Thoracic aorta (tissue), 2 donors: ENCODE measurements around the gene CCDC12. TPM values are rescaled to one million over a fixed set of nuclear protein-coding genes. Genes with fewer than 3 reads are reported as not detected.

Source experiments
- ATAC-seq: fragments of 150-250 bp; one replicate; pipeline ENCODE4 v1.8.0; 2017; ENCODE audit warnings: low read depth; ENCODE audit not compliant: insufficient number of reproducible peaks, low FRiP score
- DNase-seq: peaks from one replicate; pipeline ENCODE4 v3.0.0-alpha.2; 2020; ENCODE audit warnings: low spot score
- H3K27ac ChIP-seq, 2 donors: fragments of 200-600 bp; sonication (generic); 1 replicate in 1 of 2; 2 replicates in 1 of 2; pipeline ENCODE4 v1.5.1; 2016; ENCODE audit warnings: mild to moderate bottlenecking in 2 of 2, moderate library complexity in 2 of 2
- H3K27me3 ChIP-seq: fragments of 200-600 bp; sonication (generic); replicated peaks from 2 replicates; pipeline ENCODE4 v1.6.0; 2016; ENCODE audit warnings: mild to moderate bottlenecking; ENCODE audit not compliant: insufficient read depth
- H3K36me3 ChIP-seq: fragments of 200-600 bp; sonication (generic); one replicate; pipeline ENCODE4 v1.5.1; 2016
- H3K4me1 ChIP-seq, 2 donors: fragments of 200-600 bp; sonication (generic); 1 replicate in 1 of 2; 2 replicates in 1 of 2; pipeline versions ENCODE4 v1.5.1 to v1.6.0; 2016; ENCODE audit warnings: low read depth in 2 of 2, mild to moderate bottlenecking in 1 of 2; ENCODE audit not compliant: control insufficient read depth in 1 of 2
- H3K4me3 ChIP-seq: fragments of 200-600 bp; sonication (generic); 2 replicates; pipeline ENCODE4 v1.5.1; 2016; ENCODE audit warnings: mild to moderate bottlenecking
- H3K9me3 ChIP-seq: fragments of 200-600 bp; sonication (generic); 2 replicates; pipeline ENCODE4 v1.5.1; 2016
- total RNA-seq, 2 donors: library from RNA; depleted of rRNA; stranded (reverse); fragments of >200 nt; gene quantifications; one replicate each; pipeline versions ENCODE4 v1.1.0 to v1.2.3, GENCODE V29; 2016
- TF ChIP-seq, protein P1 (sequence below): fragments of 200-600 bp; sonication (generic); IDR thresholded peaks from one replicate; pipeline ENCODE4 v1.5.1; 2019; ENCODE audit warnings: antibody characterized with exemption

The CCDC12 gene
- total RNA-seq, 2 donors from 2014 or later, result 29.8 to 58.8 TPM

- ATAC-seq (no peak), DNase-seq (no peak)
- Histone ChIP-seq H3K27ac (no peak overlapping the region), H3K9me3 (no peaks in the 10 kb centered on the region), H3K36me3 (peaks cover 43% of the 10 kb centered on the region), H3K4me3 (no peak overlapping the region), H3K27me3 (no peaks in the 10 kb centered on the region), H3K4me1 (peaks cover 23 to 53% of the 10 kb centered on the region in 2 donors)
- TF ChIP-seq, protein P1, sequence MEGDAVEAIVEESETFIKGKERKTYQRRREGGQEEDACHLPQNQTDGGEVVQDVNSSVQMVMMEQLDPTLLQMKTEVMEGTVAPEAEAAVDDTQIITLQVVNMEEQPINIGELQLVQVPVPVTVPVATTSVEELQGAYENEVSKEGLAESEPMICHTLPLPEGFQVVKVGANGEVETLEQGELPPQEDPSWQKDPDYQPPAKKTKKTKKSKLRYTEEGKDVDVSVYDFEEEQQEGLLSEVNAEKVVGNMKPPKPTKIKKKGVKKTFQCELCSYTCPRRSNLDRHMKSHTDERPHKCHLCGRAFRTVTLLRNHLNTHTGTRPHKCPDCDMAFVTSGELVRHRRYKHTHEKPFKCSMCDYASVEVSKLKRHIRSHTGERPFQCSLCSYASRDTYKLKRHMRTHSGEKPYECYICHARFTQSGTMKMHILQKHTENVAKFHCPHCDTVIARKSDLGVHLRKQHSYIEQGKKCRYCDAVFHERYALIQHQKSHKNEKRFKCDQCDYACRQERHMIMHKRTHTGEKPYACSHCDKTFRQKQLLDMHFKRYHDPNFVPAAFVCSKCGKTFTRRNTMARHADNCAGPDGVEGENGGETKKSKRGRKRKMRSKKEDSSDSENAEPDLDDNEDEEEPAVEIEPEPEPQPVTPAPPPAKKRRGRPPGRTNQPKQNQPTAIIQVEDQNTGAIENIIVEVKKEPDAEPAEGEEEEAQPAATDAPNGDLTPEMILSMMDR, result no peak
Measured at GRCh38 chr3:46924921-46925584, 51.5 kb downstream of the CCDC12 start.

- DNase-seq (no peak), ATAC-seq (no peak)
- Histone ChIP-seq H3K4me1 (peaks cover 13 to 40% of the 10 kb centered on the region in 2 donors), H3K36me3 (peaks cover 46% of the 10 kb centered on the region), H3K9me3 (no peaks in the 10 kb centered on the region), H3K27me3 (no peaks in the 10 kb centered on the region), H3K4me3 (no peak overlapping the region), H3K27ac (no peak overlapping the region)
- TF ChIP-seq, protein P1, result peak; percentile 75
Measured at GRCh38 chr3:46923559-46924350, 52.8 kb downstream of the CCDC12 start.

DNA sequence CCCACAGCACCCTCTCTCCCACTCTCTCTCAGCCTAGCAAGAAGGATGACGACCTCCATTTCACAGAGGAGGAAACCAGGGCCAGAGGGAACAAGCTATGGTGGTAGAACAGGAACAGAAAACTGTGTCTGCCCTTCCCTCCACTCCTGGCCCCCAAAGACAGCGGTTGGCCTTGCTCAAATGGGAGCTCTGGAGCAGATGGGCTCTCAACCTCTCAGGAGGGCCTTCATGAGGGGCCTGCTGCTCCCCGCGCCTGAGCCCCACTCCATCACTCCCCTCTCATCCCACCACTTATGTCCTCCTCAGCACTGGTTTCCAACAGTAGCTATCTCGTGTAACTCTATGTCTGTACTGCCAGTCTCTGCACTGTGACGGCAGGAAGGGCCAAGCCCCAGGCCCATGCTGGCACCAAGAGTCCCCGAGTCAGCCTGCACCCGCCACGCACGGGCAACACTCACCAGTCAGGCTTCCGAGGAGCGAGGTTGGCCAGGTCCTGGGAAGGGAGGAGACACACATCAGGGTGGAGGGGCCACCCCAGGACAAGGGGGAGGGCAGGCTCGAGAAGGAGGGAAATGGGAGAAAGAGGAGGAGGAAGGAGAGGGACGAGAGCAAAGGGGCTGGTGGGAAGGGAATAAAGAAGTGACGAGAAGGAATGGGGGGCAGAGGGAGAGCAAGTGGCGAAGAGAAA lies 53.5 kb downstream of the CCDC12 start:
- Histone ChIP-seq H3K27ac (no peak overlapping the region), H3K27me3 (no peaks in the 10 kb centered on the region), H3K4me3 (no peak overlapping the region), H3K4me1 (peaks cover 11 to 32% of the 10 kb centered on the region in 2 donors), H3K36me3 (peaks cover 50% of the 10 kb centered on the region), H3K9me3 (no peaks in the 10 kb centered on the region)
- ATAC-seq, result no peak
- TF ChIP-seq, protein P1, result no peak
- DNase-seq, result no peak

- no peak for ATAC-seq
- no peak for DNase-seq
- H3K27me3 ChIP-seq, result no peaks in the 10 kb centered on the region
- H3K4me1 ChIP-seq, result peaks cover 7 to 26% of the 10 kb centered on the region in 2 donors
- no peak overlapping the region for H3K27ac ChIP-seq
- H3K36me3 ChIP-seq, result peaks cover 50% of the 10 kb centered on the region
- no peak overlapping the region for H3K4me3 ChIP-seq
- TF ChIP-seq, protein P1, result no peak
- H3K9me3 ChIP-seq, result no peaks in the 10 kb centered on the region
Measured at GRCh38 chr3:46922426-46922825, 54.1 kb downstream of the CCDC12 start.

DNA sequence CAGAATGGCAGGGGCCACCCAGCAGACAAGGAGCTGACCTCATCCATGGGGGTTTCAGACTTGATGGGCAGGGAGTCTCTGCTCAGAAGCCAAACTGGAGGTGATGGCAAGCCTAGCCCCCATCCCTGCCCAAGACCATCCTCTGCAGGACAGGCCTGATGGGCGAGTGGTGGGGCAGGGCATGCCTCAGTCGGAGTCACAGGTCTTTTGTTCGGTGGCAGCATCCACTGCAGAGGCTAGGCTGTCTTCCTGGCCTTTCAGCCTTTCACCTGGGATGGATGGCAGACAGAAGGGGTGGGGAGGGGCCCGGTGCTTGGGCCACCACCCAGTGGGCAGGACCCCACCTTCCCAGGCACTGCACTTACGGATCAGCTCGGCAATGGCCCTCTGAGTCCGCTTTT lies 54.7 kb downstream of the CCDC12 start:
- TF ChIP-seq, protein P1, result no peak
- no peak overlapping the region for H3K4me3 ChIP-seq
- H3K27ac ChIP-seq, result no peak overlapping the region
- H3K27me3 ChIP-seq, result no peaks in the 10 kb centered on the region
- ATAC-seq (no peak), DNase-seq (no peak)
- H3K36me3 ChIP-seq, result peaks cover 53% of the 10 kb centered on the region
- no peaks in the 10 kb centered on the region for H3K9me3 ChIP-seq
- H3K4me1 ChIP-seq, result peaks cover 6 to 22% of the 10 kb centered on the region in 2 donors
